Ovary (tissue), 9 donors: ENCODE measurements around the gene ABI3BP. TPM values are rescaled to one million over a fixed set of nuclear protein-coding genes. Genes with fewer than 3 reads are reported as not detected.

Source experiments
- DNase-seq, 5 donors: peaks; one replicate each; pipeline ENCODE4 v3.0.0-alpha.2; 2019 to 2020
- H3K27ac ChIP-seq, 2 donors: fragments of 200-600 bp; one replicate each; pipeline versions ENCODE4 v1.5.1 to v1.8.0; 2019 to 2022
- H3K27me3 ChIP-seq: fragments of 200-600 bp; one replicate; pipeline ENCODE4 v1.8.0; 2022
- H3K36me3 ChIP-seq: fragments of 200-600 bp; sonication (generic); one replicate; pipeline ENCODE4 v1.5.1; 2019
- H3K4me1 ChIP-seq: one replicate; pipeline ENCODE4 v1.8.1; 2013; ENCODE audit warnings: mild to moderate bottlenecking, moderate library complexity; ENCODE audit not compliant: insufficient read depth
- H3K4me3 ChIP-seq: fragments of 200-600 bp; sonication (generic); one replicate; pipeline ENCODE4 v1.5.1; 2017
- H3K9me3 ChIP-seq, 2 donors: fragments of 200-600 bp in 1 of 2; sonication (generic) in 1 of 2; one replicate each; pipeline versions ENCODE4 v1.5.1 to v1.8.1; 2013 to 2019; ENCODE audit warnings: mild to moderate bottlenecking in 1 of 2, moderate library complexity in 1 of 2
- EP300 ChIP-seq: sonication (generic); formaldehyde crosslinking; IDR thresholded peaks from one replicate; pipeline ENCODE4 v1.6.1; 2017; ENCODE audit warnings: antibody characterized with exemption
- POLR2A ChIP-seq: fragments of 450-650 bp; IDR thresholded peaks from one replicate; pipeline ENCODE4 v1.6.1; 2017; ENCODE audit warnings: antibody characterized with exemption, mild to moderate bottlenecking, moderate library complexity
- WGBS, 3 donors: extraction: QIAGEN DNeasy Blood & Tissue Kit in 1 of 3; methylation state at CpG; one replicate each; pipeline versions ENCODE4 v1.1.5 to v1.1.7; 2013 to 2017; 5-methylcytosine and 5-hydroxymethylcytosine counted together
- intact Hi-C, 4 donors: fragments of 100-400 bp; cut with DNase I; formaldehyde crosslinking; loops; one replicate each; pipeline versions ENCODE4 v1.11.0 to v1.15.1; 2022 to 2023
- polyA plus RNA-seq, 2 donors: library from polyadenylated mRNA; stranded (reverse); fragments of 200-250 nt in 1 of 2; fragments of 350-450 nt in 1 of 2; fragmentation: Illumina TruSeq in 1 of 2; extraction: RNeasy Lipid Tissue Mini Kit (QIAGEN cat#74804) in 1 of 2; gene quantifications; one replicate each; pipeline ENCODE4 v1.2.3, GENCODE V29; 2013 to 2014
- total RNA-seq, 7 donors: library from RNA; depleted of rRNA in 2 of 7; stranded (reverse); fragments of >200 nt in 2 of 7; fragmentation: NEBNext Ultra II Directional in 3 of 7; extraction: Animal tissue kit (Norgen Biotek cat#: 25700) in 3 of 7; gene quantifications; one replicate each; pipeline versions ENCODE4 v1.1.0 to v1.2.4, GENCODE V29; 2016 to 2023
- TF ChIP-seq, protein P1 (sequence below), 3 donors: fragments of 450-650 bp in 2 of 3; fragments of 200-600 bp in 1 of 3; IDR thresholded peaks; one replicate each; pipeline versions ENCODE4 v1.5.1 to v1.8.0; 2016 to 2022; ENCODE audit warnings: antibody characterized with exemption in 3 of 3, mild to moderate bottlenecking in 1 of 3
- donor health status: DM: no; HTN: no; CAD: no; lungs with moderate emphysema.
- donor health status: DM: no; HTN: no; CAD: no.
- donor health status: Bipolar disorder and iron deficiency.
- donor health status: DM: yes; HTN: yes; CAD: no.
- donor health status: DM: no; HTN: no; CAD: no.
- donor health status: DM: yes; HTN: yes; CAD: no.

ABI3BP gene
- total and polyA plus RNA-seq, 9 donors = 31.1 to 229 (median 84.1) TPM

DNA sequence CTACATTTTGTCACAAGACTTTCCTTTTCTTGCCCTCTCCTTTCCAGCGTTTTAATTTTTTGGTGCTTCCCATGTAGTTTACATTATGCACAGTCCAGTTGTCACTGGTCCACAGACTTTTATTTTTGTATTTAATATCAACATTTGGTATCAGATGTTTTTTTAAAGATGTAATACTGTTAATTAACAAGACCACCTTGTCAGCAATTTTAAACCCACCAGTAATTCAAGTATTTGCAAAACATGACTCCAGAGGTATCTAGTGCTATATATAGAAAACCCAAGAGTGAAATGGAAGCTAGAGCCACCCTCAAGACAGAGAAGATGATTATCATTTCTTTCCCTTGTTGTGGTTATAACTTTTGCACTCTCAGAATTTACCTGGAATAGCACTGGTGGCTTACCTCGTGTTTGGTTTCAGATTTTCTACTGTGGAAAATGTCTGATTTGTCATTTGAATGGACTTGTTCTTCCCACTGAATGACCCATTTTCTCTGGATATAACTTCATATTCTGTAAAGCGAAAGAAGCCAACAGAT is 227.7 kb downstream of the ABI3BP start:
- no peak for DNase-seq
- 86 to 89% (median 88%) methylated on average over 3 of the region's 3 CpGs for WGBS, 3 donors
- H3K27ac ChIP-seq = no peak overlapping the region
- H3K36me3 ChIP-seq = no peaks in the 10 kb centered on the region
- no peaks in the 10 kb centered on the region for H3K27me3 ChIP-seq
- peaks cover 2% of the 10 kb centered on the region for H3K4me1 ChIP-seq
- TF ChIP-seq, protein P1, sequence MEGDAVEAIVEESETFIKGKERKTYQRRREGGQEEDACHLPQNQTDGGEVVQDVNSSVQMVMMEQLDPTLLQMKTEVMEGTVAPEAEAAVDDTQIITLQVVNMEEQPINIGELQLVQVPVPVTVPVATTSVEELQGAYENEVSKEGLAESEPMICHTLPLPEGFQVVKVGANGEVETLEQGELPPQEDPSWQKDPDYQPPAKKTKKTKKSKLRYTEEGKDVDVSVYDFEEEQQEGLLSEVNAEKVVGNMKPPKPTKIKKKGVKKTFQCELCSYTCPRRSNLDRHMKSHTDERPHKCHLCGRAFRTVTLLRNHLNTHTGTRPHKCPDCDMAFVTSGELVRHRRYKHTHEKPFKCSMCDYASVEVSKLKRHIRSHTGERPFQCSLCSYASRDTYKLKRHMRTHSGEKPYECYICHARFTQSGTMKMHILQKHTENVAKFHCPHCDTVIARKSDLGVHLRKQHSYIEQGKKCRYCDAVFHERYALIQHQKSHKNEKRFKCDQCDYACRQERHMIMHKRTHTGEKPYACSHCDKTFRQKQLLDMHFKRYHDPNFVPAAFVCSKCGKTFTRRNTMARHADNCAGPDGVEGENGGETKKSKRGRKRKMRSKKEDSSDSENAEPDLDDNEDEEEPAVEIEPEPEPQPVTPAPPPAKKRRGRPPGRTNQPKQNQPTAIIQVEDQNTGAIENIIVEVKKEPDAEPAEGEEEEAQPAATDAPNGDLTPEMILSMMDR (IDR thresholded peaks at IDR 0.05) = no peak
- no peak for TF ChIP-seq EP300
- TF ChIP-seq POLR2A = no peak
- H3K9me3 ChIP-seq = no peaks in the 10 kb centered on the region
- H3K4me3 ChIP-seq = no peak overlapping the region
- intact Hi-C loops = no loop called here

DNA sequence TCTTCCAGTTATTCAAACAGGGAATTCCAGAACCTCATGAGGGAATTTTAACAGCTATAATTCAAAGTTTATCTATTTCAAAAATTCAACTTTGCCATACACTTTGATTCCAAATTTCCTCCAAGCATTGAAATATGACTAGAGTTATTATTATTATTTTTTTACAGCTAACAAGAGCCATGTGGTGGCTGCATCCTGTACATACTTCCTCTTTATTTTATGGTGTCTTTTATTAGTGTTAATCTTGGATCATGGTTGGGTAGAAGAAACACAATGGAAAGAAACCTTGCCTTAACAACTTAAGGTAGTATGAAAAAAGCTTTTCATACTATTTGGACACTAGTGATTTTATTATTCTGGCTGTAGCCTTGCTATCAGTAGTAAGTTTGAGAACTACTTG is 231.3 kb downstream of the ABI3BP start:
- Histone ChIP-seq H3K27me3 (no peaks in the 10 kb centered on the region), H3K36me3 (no peaks in the 10 kb centered on the region), H3K4me1 (peaks cover 4% of the 10 kb centered on the region), H3K27ac (no peak overlapping the region), H3K9me3 (no peaks in the 10 kb centered on the region), H3K4me3 (no peak overlapping the region)
- TF ChIP-seq, protein P1 (IDR thresholded peaks at IDR 0.05) = no peak
- TF ChIP-seq EP300 (no peak), POLR2A (no peak)
- DNase-seq = no peak
- intact Hi-C loops = no loop called here

DNA sequence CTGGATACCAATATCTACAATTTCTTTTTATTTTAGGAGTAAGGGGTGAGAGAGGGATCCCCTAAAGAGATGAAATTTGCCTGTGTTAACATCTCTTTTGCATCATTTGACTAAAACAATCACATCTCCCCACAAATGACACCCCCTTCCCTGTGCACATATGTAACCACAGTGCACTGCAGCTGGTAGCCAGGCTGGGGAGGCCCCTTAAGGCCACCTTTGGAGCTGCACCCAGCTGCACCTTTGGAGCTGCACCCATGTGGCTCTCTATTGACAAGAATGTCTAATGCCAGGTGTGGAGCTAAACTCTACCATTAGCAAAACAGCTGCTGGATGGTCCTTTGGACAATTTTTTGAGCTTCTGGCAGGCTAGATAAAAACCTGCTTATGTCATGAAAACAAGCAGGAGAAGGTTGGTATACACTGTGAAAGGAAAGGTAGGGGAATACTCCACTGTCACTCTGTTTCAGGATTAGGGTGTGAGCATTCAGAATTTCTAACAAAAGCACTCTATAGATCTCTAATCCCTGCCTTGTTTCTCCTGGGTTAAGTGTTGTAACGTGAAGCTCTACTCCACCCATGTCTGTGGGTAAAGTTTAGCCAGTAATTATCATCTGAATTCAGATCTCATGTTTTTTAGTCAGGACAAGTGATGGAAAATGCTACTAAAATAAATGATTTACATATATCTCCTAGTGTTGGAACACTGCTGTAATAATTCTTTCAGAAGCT is 231.8 kb downstream of the ABI3BP start:
- TF ChIP-seq EP300 (no peak), POLR2A (no peak)
- TF ChIP-seq, protein P1 (IDR thresholded peaks at IDR 0.05) = no peak
- no peak overlapping the region for H3K4me3 ChIP-seq
- H3K4me1 ChIP-seq = peaks cover 4% of the 10 kb centered on the region
- H3K27ac ChIP-seq = no peak overlapping the region
- no peaks in the 10 kb centered on the region for H3K9me3 ChIP-seq
- no peaks in the 10 kb centered on the region for H3K36me3 ChIP-seq
- intact Hi-C loops = no loop called here
- no peaks in the 10 kb centered on the region for H3K27me3 ChIP-seq
- DNase-seq = no peak
- 54 to 77% (median 66%) methylated on average over 1 of the region's 1 CpG for WGBS, 3 donors

DNA sequence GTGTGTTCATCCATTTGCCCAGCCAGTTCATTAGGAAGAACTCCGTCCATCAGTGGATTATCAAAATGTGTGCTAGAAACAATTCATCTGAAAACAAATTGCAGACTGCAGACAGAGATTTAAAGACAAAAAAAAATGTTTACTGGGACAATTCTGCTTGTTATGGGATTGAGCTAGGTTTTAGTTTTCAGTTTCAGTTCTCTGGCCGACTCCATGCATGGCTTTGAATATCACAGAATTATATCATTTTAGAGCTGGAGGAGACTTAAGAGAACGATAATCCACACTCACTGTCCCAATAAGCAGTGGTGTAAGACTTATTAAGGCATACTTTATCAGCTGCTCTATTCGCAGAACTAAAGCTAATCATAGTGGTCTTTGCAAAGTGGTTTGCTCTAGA is 232.8 kb downstream of the ABI3BP start:
- intact Hi-C loops = no loop called here
- no peak overlapping the region for H3K27ac ChIP-seq
- H3K36me3 ChIP-seq = no peaks in the 10 kb centered on the region
- TF ChIP-seq EP300 = no peak
- TF ChIP-seq, protein P1 (IDR thresholded peaks at IDR 0.05) = no peak
- no peak for TF ChIP-seq POLR2A
- H3K4me1 ChIP-seq = peaks cover 4% of the 10 kb centered on the region
- DNase-seq = no peak
- no peaks in the 10 kb centered on the region for H3K9me3 ChIP-seq
- H3K27me3 ChIP-seq = no peaks in the 10 kb centered on the region
- 8 to 16% (median 10%) methylated on average over 4 of the region's 4 CpGs for WGBS, 3 donors
- H3K4me3 ChIP-seq = no peak overlapping the region
